HEK293 (cell line): Measurements from ENCODE around the gene HILPDA.

Experiments
- CTCF ChIP-seq: fragments of 450-650 bp; formaldehyde crosslinking; IDR thresholded peaks from 2 replicates; pipeline ENCODE4 v1.5.1; 2016; ENCODE audit warnings: missing biosample characterization, missing genetic modification characterization
- TCF7L2 ChIP-seq: IDR thresholded peaks from 2 replicates; pipeline ENCODE4 v1.6.1; 2011; ENCODE audit warnings: low read depth, mild to moderate bottlenecking, inconsistent platforms, low read length, moderate library complexity, borderline replicate concordance
- ZNF121 ChIP-seq: fragments of 450-650 bp; formaldehyde crosslinking; IDR thresholded peaks from 2 replicates; pipeline ENCODE4 v1.5.1; 2016; ENCODE audit warnings: missing biosample characterization, missing genetic modification characterization
- ZNF140 ChIP-seq: fragments of 450-650 bp; formaldehyde crosslinking; IDR thresholded peaks from 2 replicates; pipeline ENCODE4 v1.5.1; 2016; ENCODE audit warnings: missing biosample characterization, missing genetic modification characterization
- ZNF23 ChIP-seq: fragments of 450-650 bp; formaldehyde crosslinking; IDR thresholded peaks from 2 replicates; pipeline ENCODE4 v1.5.1; 2016; ENCODE audit warnings: missing biosample characterization, missing genetic modification characterization, borderline replicate concordance
- ZNF274 ChIP-seq, 2 experiments: fragments of 200-500 bp in 1 of 2; fragments of 450-650 bp in 1 of 2; sonication (Bioruptor generic) in 1 of 2; formaldehyde crosslinking in 1 of 2; IDR thresholded peaks; 2 replicates each; pipeline versions ENCODE4 v1.5.1 to v1.6.1; 2014 to 2016; ENCODE audit warnings: borderline replicate concordance in 1 of 2, inconsistent platforms in 1 of 2, low read length in 1 of 2, missing biosample characterization in 1 of 2, missing genetic modification characterization in 1 of 2
- ZNF580 ChIP-seq: fragments of 450-650 bp; formaldehyde crosslinking; IDR thresholded peaks from 2 replicates; pipeline ENCODE4 v1.5.1; 2016; ENCODE audit warnings: missing biosample characterization, missing genetic modification characterization
- ZNF596 ChIP-seq: fragments of 450-650 bp; IDR thresholded peaks from 2 replicates; pipeline ENCODE4 v1.5.0; 2018; ENCODE audit warnings: missing biosample characterization, mild to moderate bottlenecking, missing genetic modification characterization, moderate library complexity
- ZNF792 ChIP-seq: fragments of 450-650 bp; formaldehyde crosslinking; IDR thresholded peaks from 2 replicates; pipeline ENCODE4 v1.5.1; 2016; ENCODE audit warnings: missing biosample characterization, missing genetic modification characterization
- TF ChIP-seq, protein P1 (sequence below): fragments of 450-650 bp; IDR thresholded peaks from 2 replicates; pipeline ENCODE4 v1.5.1; 2018; ENCODE audit warnings: missing biosample characterization, mild to moderate bottlenecking, missing genetic modification characterization

DNA sequence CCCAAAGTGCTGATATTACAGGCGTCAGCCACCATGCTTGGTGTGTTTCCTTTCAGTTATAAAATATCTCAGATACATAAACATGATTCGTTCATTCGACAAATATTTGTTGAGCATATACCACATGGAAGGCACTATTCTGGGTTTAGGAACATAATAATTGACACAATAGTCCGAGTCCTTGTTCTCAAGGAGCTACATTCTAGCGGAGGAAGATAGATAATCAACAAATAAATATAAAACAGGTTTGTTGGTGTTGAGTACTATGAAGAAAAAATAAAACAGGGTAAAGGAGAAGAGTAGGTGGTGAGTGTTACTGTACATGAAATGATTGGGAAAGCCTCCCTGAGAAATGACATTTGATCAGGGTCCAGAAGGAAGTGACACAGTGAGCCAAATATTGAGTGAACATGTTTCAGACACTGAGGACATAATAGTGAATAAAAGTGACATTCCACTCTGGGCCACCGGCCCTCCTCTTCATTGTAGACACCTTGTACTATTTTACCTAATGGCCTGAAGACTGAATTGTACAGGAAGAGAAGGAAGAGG, 6.9 kb upstream of the HILPDA start:
- no peak for TF ChIP-seq ZNF792 (tag by site-specific recombination)
- TF ChIP-seq, protein P1, sequence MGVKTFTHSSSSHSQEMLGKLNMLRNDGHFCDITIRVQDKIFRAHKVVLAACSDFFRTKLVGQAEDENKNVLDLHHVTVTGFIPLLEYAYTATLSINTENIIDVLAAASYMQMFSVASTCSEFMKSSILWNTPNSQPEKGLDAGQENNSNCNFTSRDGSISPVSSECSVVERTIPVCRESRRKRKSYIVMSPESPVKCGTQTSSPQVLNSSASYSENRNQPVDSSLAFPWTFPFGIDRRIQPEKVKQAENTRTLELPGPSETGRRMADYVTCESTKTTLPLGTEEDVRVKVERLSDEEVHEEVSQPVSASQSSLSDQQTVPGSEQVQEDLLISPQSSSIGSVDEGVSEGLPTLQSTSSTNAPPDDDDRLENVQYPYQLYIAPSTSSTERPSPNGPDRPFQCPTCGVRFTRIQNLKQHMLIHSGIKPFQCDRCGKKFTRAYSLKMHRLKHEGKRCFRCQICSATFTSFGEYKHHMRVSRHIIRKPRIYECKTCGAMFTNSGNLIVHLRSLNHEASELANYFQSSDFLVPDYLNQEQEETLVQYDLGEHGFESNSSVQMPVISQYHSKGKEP (tag by site-specific recombination), result no peak
- TF ChIP-seq TCF7L2, result no peak
- TF ChIP-seq ZNF23, result no peak
- TF ChIP-seq ZNF580 (tag by site-specific recombination), result no peak
- TF ChIP-seq ZNF121, result no peak
- TF ChIP-seq CTCF (tag by site-specific recombination), result no peak
- TF ChIP-seq ZNF596 (tag by site-specific recombination), result no peak
- no peak for TF ChIP-seq ZNF140 (tag by site-specific recombination)
- TF ChIP-seq ZNF274 (IDR thresholded peaks at IDR 0.05; ENCODE audit: low read length), result no peak
- TF ChIP-seq ZNF274 (tag by site-specific recombination; IDR thresholded peaks at IDR 0.05; ENCODE audit: borderline replicate concordance), result no peak
